HepG2 (cell line): Measurements from ENCODE around the gene JMJD7. TPM values are rescaled to one million over a fixed set of nuclear protein-coding genes. Genes with fewer than 3 reads are reported as not detected.

Source experiments
- ATAC-seq: fragments of 200-7000 bp; cut with Tn5 transposase; 3 replicates; pipeline ENCODE4 v1.9.1; 2020; ENCODE audit warnings: mild to moderate bottlenecking, moderate library complexity
- BruUV-seq: library from RNA; stranded (reverse); fragments of 400-500 nt; replicated peaks from 2 replicates; lab custom pipeline; 2021; lab: Mats Ljungman, UMichigan
- CTCF ChIA-PET: fragments of 300-600 bp; formaldehyde crosslinking; extraction: SDS; loops from one replicate; lab custom pipeline; 2021; ENCODE audit warnings: low total read pairs, inconsistent platforms, low intra/inter-chr PET ratio; lab: Yijun Ruan, JAX
- POLR2A ChIA-PET: fragments of 350-600 bp; sonication (Branson Sonifier 250); formaldehyde crosslinking; loops from one replicate; lab custom pipeline; 2020; ENCODE audit warnings: antibody characterized with exemption, inconsistent platforms; lab: Yijun Ruan, JAX
- DNase-seq: peaks from one replicate; pipeline ENCODE4 v3.0.0-alpha.2; 2015; ENCODE audit warnings: low spot score
- FAIRE-seq: peaks from 3 replicates; lab custom pipeline; 2011; peaks lifted over from hg19 to GRCh38; lab: Jason Lieb, UNC
- H2AFZ ChIP-seq: one replicate; pipeline ENCODE4 v1.6.1; 2011; ENCODE audit warnings: low read length, inconsistent platforms
- H3K27ac ChIP-seq: fragments of 300-600 bp; 3 replicates; pipeline ENCODE4 v1.8.0; 2011; ENCODE audit warnings: mixed run types, mild to moderate bottlenecking, mixed read lengths, low read length, inconsistent platforms; ENCODE audit not compliant: insufficient read depth; ENCODE audit errors: extremely low read length
- H3K27me3 ChIP-seq, 2 experiments: fragments of 200-600 bp in 1 of 2; 2 replicates in 1 of 2; 3 replicates in 1 of 2; pipeline versions ENCODE4 v1.6.0 to v1.8.0; 2011; ENCODE audit warnings: low read length in 2 of 2, mild to moderate bottlenecking in 2 of 2, moderate library complexity in 2 of 2, inconsistent platforms in 1 of 2; ENCODE audit not compliant: insufficient read depth in 2 of 2, control insufficient read depth in 1 of 2
- H3K36me3 ChIP-seq, 2 experiments: fragments of 200-600 bp in 1 of 2; replicated peaks in 1 of 2; 2 replicates in 1 of 2; 3 replicates in 1 of 2; pipeline versions ENCODE4 v1.5.1 to v1.8.0; 2011; ENCODE audit warnings: low read length in 2 of 2, inconsistent platforms in 1 of 2; ENCODE audit not compliant: insufficient read depth in 2 of 2, control insufficient read depth in 1 of 2
- H3K4me1 ChIP-seq: 2 replicates; pipeline ENCODE4 v1.5.1; 2012; ENCODE audit warnings: low read length, inconsistent platforms; ENCODE audit not compliant: insufficient read depth
- H3K4me2 ChIP-seq: 2 replicates; pipeline ENCODE4 v1.6.0; 2011; ENCODE audit warnings: low read depth, low read length, inconsistent platforms
- H3K4me3 ChIP-seq, 3 experiments: fragments of 200-600 bp in 1 of 3; sonication (generic), shearing (Covaris generic) in 1 of 3; replicated peaks in 1 of 3; 2 replicates each; pipeline ENCODE4 v1.5.1; 2011 to 2016; ENCODE audit warnings: low read length in 3 of 3, inconsistent platforms in 2 of 3, low read depth in 2 of 3, mild to moderate bottlenecking in 2 of 3, control low read depth in 1 of 3, mixed read lengths in 1 of 3; ENCODE audit not compliant: insufficient read depth in 1 of 3
- H3K79me2 ChIP-seq: one replicate; pipeline ENCODE4 v1.6.1; 2011; ENCODE audit warnings: low read length, inconsistent platforms; ENCODE audit not compliant: insufficient read depth
- H3K9ac ChIP-seq: 2 replicates; pipeline ENCODE4 v1.6.0; 2011; ENCODE audit warnings: mild to moderate bottlenecking, low read depth, low read length, inconsistent platforms; ENCODE audit not compliant: insufficient read depth
- H3K9me3 ChIP-seq: 2 replicates; pipeline ENCODE4 v1.5.1; 2012; ENCODE audit warnings: mild to moderate bottlenecking, low read length
- H4K20me1 ChIP-seq: 2 replicates; pipeline ENCODE4 v1.6.0; 2011; ENCODE audit warnings: inconsistent platforms, mild to moderate bottlenecking, low read length, moderate library complexity; ENCODE audit not compliant: insufficient read depth
- BATF2 ChIP-seq: sonication (generic); formaldehyde crosslinking; IDR thresholded peaks from 2 replicates; pipeline ENCODE4 v1.8.0; 2022; ENCODE audit warnings: mild to moderate bottlenecking, missing genetic modification reagents, moderate library complexity
- CENPBD1 ChIP-seq: sonication (generic); formaldehyde crosslinking; IDR thresholded peaks from 2 replicates; pipeline ENCODE4 v1.8.0; 2022; ENCODE audit warnings: missing genetic modification reagents, low read depth, mild to moderate bottlenecking, borderline replicate concordance
- FOXC1 ChIP-seq: sonication (generic); formaldehyde crosslinking; IDR thresholded peaks from 2 replicates; pipeline ENCODE4 v1.8.0; 2022; ENCODE audit warnings: mild to moderate bottlenecking, missing genetic modification reagents, borderline replicate concordance
- ZBTB2 ChIP-seq: sonication (generic); formaldehyde crosslinking; IDR thresholded peaks from 2 replicates; pipeline ENCODE4 v1.8.0; 2022; ENCODE audit warnings: low read depth, missing genetic modification reagents
- ZFY ChIP-seq: sonication (generic); formaldehyde crosslinking; IDR thresholded peaks from 2 replicates; pipeline ENCODE4 v1.4.0; 2020; ENCODE audit warnings: missing genetic modification reagents
- WGBS: methylation state at CpG from one replicate; pipeline ENCODE4 v1.1.6; 2017; ENCODE audit warnings: low lambda C conversion rate; 5-methylcytosine and 5-hydroxymethylcytosine counted together
- in situ Hi-C: cut with HindIII; loops from 2 replicates; pipeline ENCODE4 v1.10.0; 2017; ENCODE audit warnings: low pct_unique_long_range_greater_than_20kb; ENCODE audit not compliant: extremely low pct_ligation_motif_present
- intact Hi-C: fragments of 100-400 bp; cut with micrococcal nuclease; formaldehyde crosslinking; loops from one replicate; pipeline ENCODE4 v1.10.0; 2022; ENCODE audit not compliant: unreplicated experiment
- polyA plus RNA-seq, 8 experiments: library from polyadenylated mRNA; depleted of rRNA in 3 of 8; stranded (reverse) in 7 of 8; unstranded in 1 of 8; fragments of >200 nt; fragmentation: Illumina TruSeq in 4 of 8; extraction: Trizol in 4 of 8; gene quantifications; 2 replicates each; pipeline versions ENCODE4 v1.2.1 to v1.2.3, GENCODE V29; 2011 to 2016; ENCODE audit warnings: low read depth in 4 of 8, missing spikeins in 1 of 8, mixed read lengths in 1 of 8; ENCODE audit not compliant: insufficient read depth in 1 of 8
- total RNA-seq, 5 experiments: library from RNA; depleted of rRNA; stranded (reverse); fragments of >200 nt; fragmentation: Illumina TruSeq; extraction: Trizol; gene quantifications; 2 replicates each; pipeline ENCODE4 v1.2.3, GENCODE V29; 2016; ENCODE audit warnings: low read depth in 1 of 5

The JMJD7 gene
- total and polyA plus RNA-seq, 2 of the 13 experiments (the other 11 are each of a cell fraction or from before 2014, with no cell fraction given), result 6.4 to 7.1 TPM

GRCh38 chr15:41881086-41881485 lies 53.2 kb downstream of the JMJD7 start:
- FAIRE-seq (no peak), ATAC-seq (no peak), DNase-seq (no peak)
- H3K4me2 ChIP-seq, result peak overlapping the region; percentile 18; the same call in 1 of the 2 replicates
- no peak overlapping the region for H3K9ac ChIP-seq
- ChIA-PET CTCF (no interaction called here), POLR2A (interaction anchor here (1.4 kb wide), 1 partner anchor 11 kb away, joined by 3 read pairs; no protein-coding TSS in a partner anchor)
- 0 out of 2 replicates have a peak, but pooled peaks cover 3% of the 10 kb centered on the region for H4K20me1 ChIP-seq
- peaks cover 17% of the 10 kb centered on the region; the same call in 1 of the 2 replicates for H3K4me1 ChIP-seq
- no peaks in the 10 kb centered on the region for H3K9me3 ChIP-seq
- no peak overlapping the region for H3K27ac ChIP-seq
- BruUV-seq, result no TSS peak
- peaks cover 12 to 60% of the 10 kb centered on the region in 2 experiments; a peak in 4 of 5 replicates for H3K27me3 ChIP-seq
- TF ChIP-seq BATF2, result no peak
- no peak for TF ChIP-seq CENPBD1 (CRISPR knock-in tag)
- 0 out of 2 replicates have a peak, but pooled peaks have one; percentile 14 for TF ChIP-seq ZFY (CRISPR knock-in tag)
- TF ChIP-seq FOXC1, result no peak
- TF ChIP-seq ZBTB2, result no peak
- TF ChIP-seq, all 625 proteins: peak for 1
- Histone ChIP-seq H3K4me3 (peak overlapping the region in 1 of 3 experiments; percentile 21; a peak in 1 of 6 replicates), H3K79me2 (no peaks in the 10 kb centered on the region), H2AFZ (no peak overlapping the region), H3K36me3 (no peaks in the 10 kb centered on the region)
- intact Hi-C loops, result no loop called here
- 15% methylated on average over 6 of the region's 8 CpGs for WGBS
- in situ Hi-C loops, result no loop called here
